Fibroblast of mammary gland (primary cell): ENCODE results near the gene RAB3C.

Source experiments
- DNase-seq: peaks from one replicate; pipeline ENCODE4 v3.0.0-alpha.2; 2010; ENCODE audit warnings: low read depth
- H3K4me3 ChIP-seq: 2 replicates; pipeline ENCODE4 v1.5.1; 2011; ENCODE audit warnings: low read depth, mild to moderate bottlenecking, low read length, moderate library complexity; ENCODE audit not compliant: control insufficient read depth
- CTCF ChIP-seq: conservative IDR thresholded peaks from 2 replicates; pipeline ENCODE4 v1.5.1; 2011; ENCODE audit warnings: low read depth, low read length, inconsistent platforms; ENCODE audit not compliant: control insufficient read depth, insufficient read depth

Gene RAB3C

GRCh38 chr5:58631895-58632294 lies 49.0 kb downstream of the RAB3C start:
- DNase-seq, result no peak
- TF ChIP-seq CTCF, result no peak
- H3K4me3 ChIP-seq, result no peak overlapping the region

- no peak for DNase-seq
- no peak overlapping the region for H3K4me3 ChIP-seq
- TF ChIP-seq CTCF, result no peak
Observed at GRCh38 chr5:58635416-58635815, 52.5 kb downstream of the RAB3C start.

- H3K4me3 ChIP-seq, result no peak overlapping the region
- no peak for DNase-seq
- no peak for TF ChIP-seq CTCF
Observed at GRCh38 chr5:58640011-58640410, 57.1 kb downstream of the RAB3C start.

- DNase-seq, result no peak
- no peak for TF ChIP-seq CTCF
Observed at GRCh38 chr5:58641533-58641932, 58.7 kb downstream of the RAB3C start.

GRCh38 chr5:58648846-58649245 lies 66.0 kb downstream of the RAB3C start:
- DNase-seq, result no peak
- TF ChIP-seq CTCF, result no peak
- H3K4me3 ChIP-seq, result no peak overlapping the region

More at GRCh38 chr5:58641533-58641932, 58.7 kb downstream of the RAB3C start:
- H3K4me3 ChIP-seq, result no peak overlapping the region

GRCh38 chr5:58649716-58650115 lies 66.8 kb downstream of the RAB3C start:
- no peak overlapping the region for H3K4me3 ChIP-seq
- no peak for TF ChIP-seq CTCF
- no peak for DNase-seq

- H3K4me3 ChIP-seq, result no peak overlapping the region
- no peak for DNase-seq
- no peak for TF ChIP-seq CTCF
Observed at GRCh38 chr5:58653521-58653920, 70.6 kb downstream of the RAB3C start.
